Esophagus muscularis mucosa (tissue), 4 donors: ENCODE results near the gene POLD4. TPM values are rescaled to one million over a fixed set of nuclear protein-coding genes. Genes with fewer than 3 reads are reported as not detected.
A peak's percentile ranks its signal among the peaks of the same experiment; 100 is the strongest.

ENCODE experiments used
- DNase-seq: peaks from one replicate; pipeline ENCODE4 v3.0.0-alpha.2; 2017; ENCODE audit errors: extremely low spot score
- H3K27ac ChIP-seq, 4 donors: fragments of 200-600 bp; sonication (generic); replicated peaks in 1 of 4; 1 replicate in 3 of 4; 2 replicates in 1 of 4; pipeline ENCODE4 v1.5.1; 2016 to 2019; ENCODE audit warnings: mild to moderate bottlenecking in 1 of 4
- H3K27me3 ChIP-seq, 4 donors: fragments of 200-600 bp; sonication (generic); one replicate each; pipeline versions ENCODE4 v1.5.1 to v1.6.0; 2016 to 2019
- H3K36me3 ChIP-seq, 4 donors: fragments of 200-600 bp; sonication (generic); one replicate each; pipeline ENCODE4 v1.5.1; 2016 to 2019
- H3K4me1 ChIP-seq, 4 donors: fragments of 200-600 bp; sonication (generic); one replicate each; pipeline ENCODE4 v1.5.1; 2016 to 2019
- H3K4me3 ChIP-seq, 4 donors: fragments of 200-600 bp; sonication (generic); 1 replicate in 2 of 4; 2 replicates in 2 of 4; pipeline ENCODE4 v1.5.1; 2016 to 2019; ENCODE audit warnings: mild to moderate bottlenecking in 4 of 4, moderate library complexity in 1 of 4
- H3K9me3 ChIP-seq, 4 donors: fragments of 200-600 bp; sonication (generic); 1 replicate in 3 of 4; 2 replicates in 1 of 4; pipeline ENCODE4 v1.5.1; 2016 to 2019
- CTCF ChIP-seq, 3 experiments: fragments of 200-600 bp in 2 of 3; fragments of 450-650 bp in 1 of 3; sonication (generic) in 2 of 3; IDR thresholded peaks; one replicate each; pipeline ENCODE4 v1.5.1; 2017 to 2019; ENCODE audit warnings: antibody characterized with exemption in 3 of 3, mild to moderate bottlenecking in 2 of 3, moderate library complexity in 1 of 3
- EP300 ChIP-seq: sonication (generic); formaldehyde crosslinking; IDR thresholded peaks from one replicate; pipeline ENCODE4 v1.6.1; 2017; ENCODE audit warnings: antibody characterized with exemption
- POLR2A ChIP-seq: fragments of 450-650 bp; IDR thresholded peaks from one replicate; pipeline ENCODE4 v1.6.1; 2017; ENCODE audit warnings: antibody characterized with exemption, moderate library complexity, mild to moderate bottlenecking, low read depth
- POLR2AphosphoS5 ChIP-seq, 2 donors: sonication (generic); formaldehyde crosslinking; IDR thresholded peaks; one replicate each; pipeline ENCODE4 v1.6.1; 2017; ENCODE audit warnings: antibody characterized with exemption in 2 of 2
- WGBS: methylation state at CpG from one replicate; pipeline ENCODE4 v1.1.5; 2018; 5-methylcytosine and 5-hydroxymethylcytosine counted together
- intact Hi-C: fragments of 100-400 bp; cut with DNase I; formaldehyde crosslinking; loops from one replicate; pipeline ENCODE4 v1.15.1; 2023
- small RNA-seq, 3 donors: library from RNA; depleted of rRNA; stranded (forward); fragments of <200 nt; gene quantifications; one replicate each; pipeline ENCODE3, GENCODE V24; 2016
- total RNA-seq, 4 donors: library from RNA; depleted of rRNA; stranded (reverse); fragments of >200 nt; gene quantifications; one replicate each; pipeline versions ENCODE4 v1.1.0 to v1.2.1, GENCODE V29; 2016

POLD4 gene
- total RNA-seq, 4 donors from 2014 or later: 77.2 to 106 (median 83.1) TPM

DNA sequence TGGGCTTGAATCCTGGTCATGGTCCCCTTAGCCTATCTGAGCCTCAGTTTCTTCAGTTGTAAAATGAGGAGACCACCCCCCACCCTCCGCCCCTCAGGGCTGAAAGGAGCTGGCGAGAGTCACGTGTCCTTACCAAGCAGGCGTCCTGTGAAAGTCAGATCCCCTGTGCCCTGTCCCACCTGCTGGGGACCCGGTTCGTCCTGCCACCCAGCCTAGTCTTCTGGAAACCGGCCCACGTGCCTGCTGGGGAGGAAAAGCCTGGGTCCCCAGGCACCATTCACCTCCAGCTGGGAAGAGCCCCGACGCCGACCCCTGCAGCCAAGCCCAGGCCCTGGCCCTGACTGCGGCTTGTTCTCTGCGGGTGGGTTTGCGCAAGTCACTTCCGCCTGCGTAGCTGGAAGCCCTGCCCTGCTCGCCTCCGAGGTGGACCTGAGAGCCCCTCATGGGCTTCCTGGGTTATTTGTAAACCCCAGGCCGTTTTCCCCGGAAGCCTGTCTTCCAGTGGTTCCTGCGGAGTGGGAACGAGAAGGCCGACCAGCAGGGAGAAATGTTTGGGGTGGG, 50.7 kb downstream of the POLD4 start:
- no CpG with 5 or more reads among the region's 23 CpGs for WGBS
- peaks cover 28 to 51% (median 40%) of the 10 kb centered on the region in 4 donors for H3K36me3 ChIP-seq
- intact Hi-C loops: no loop called here

GRCh38 chr11:67301951-67302516, 51.3 kb downstream of the POLD4 start:
- intact Hi-C loops: no loop called here
- H3K36me3 ChIP-seq: peaks cover 28 to 48% (median 40%) of the 10 kb centered on the region in 4 donors
- H3K4me3 ChIP-seq: peak overlapping the region in 3 of 4 donors; percentile 79 to 97 (median 91)
- H3K27ac ChIP-seq: peak overlapping the region; percentile 74 to 82 (median 76)
- peaks cover 24 to 42% (median 39%) of the 10 kb centered on the region in 4 donors for H3K4me1 ChIP-seq
- H3K9me3 ChIP-seq: no peaks in the 10 kb centered on the region
- no peak for TF ChIP-seq EP300
- TF ChIP-seq POLR2AphosphoS5 (IDR thresholded peaks at IDR 0.05): no peak
- no peak for TF ChIP-seq CTCF (IDR thresholded peaks at IDR 0.05)
- no peak for TF ChIP-seq POLR2A
- H3K27me3 ChIP-seq: no peaks in the 10 kb centered on the region
- DNase-seq: no peak
- WGBS: 68% methylated on average over 12 of the region's 15 CpGs

More for the DNA sequence above, 50.7 kb downstream of the POLD4 start:
- no peak for TF ChIP-seq CTCF (IDR thresholded peaks at IDR 0.05)
- no peak for TF ChIP-seq EP300
- TF ChIP-seq POLR2AphosphoS5 (IDR thresholded peaks at IDR 0.05): no peak
- TF ChIP-seq POLR2A: no peak
- Histone ChIP-seq H3K4me1 (peaks cover 24 to 42% (median 39%) of the 10 kb centered on the region in 4 donors), H3K4me3 (peak overlapping the region; percentile 79 to 97 (median 88)), H3K27me3 (no peaks in the 10 kb centered on the region), H3K27ac (peak overlapping the region; percentile 74 to 82 (median 76)), H3K9me3 (no peaks in the 10 kb centered on the region)
- no peak for DNase-seq

DNA sequence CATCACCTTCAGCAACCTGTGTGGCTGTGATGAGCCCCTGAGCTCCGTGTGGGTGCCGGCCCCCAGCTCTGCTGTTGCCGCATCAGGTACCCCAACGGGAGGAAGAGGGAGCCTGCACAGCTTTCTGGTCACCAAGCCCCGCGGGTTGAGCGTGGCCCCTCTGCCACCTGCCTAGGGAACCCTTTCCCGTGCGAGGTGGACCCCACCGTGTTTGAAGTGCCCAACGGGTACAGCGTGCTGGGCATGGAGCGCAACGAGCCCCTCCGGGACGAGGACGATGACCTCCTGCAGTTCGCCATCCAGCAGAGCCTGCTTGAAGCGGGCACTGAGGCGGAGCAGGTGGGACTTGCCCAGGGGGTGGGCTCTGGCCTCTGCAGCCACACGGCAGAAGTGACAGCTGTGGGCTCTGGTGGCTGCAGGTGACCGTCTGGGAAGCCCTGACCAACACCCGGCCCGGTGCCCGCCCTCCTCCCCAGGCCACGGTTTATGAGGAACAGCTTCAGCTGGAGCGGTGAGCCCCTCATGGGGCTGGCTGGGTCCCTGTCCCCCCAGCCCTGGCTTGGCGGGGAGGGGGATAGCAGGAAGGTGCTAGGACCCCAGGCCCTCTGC, 51.9 kb downstream of the POLD4 start:
- Histone ChIP-seq H3K9me3 (no peaks in the 10 kb centered on the region), H3K27ac (no peak overlapping the region), H3K4me3 (peak overlapping the region in 1 of 4 donors; percentile 79), H3K36me3 (peaks cover 28 to 54% (median 40%) of the 10 kb centered on the region in 4 donors), H3K27me3 (no peaks in the 10 kb centered on the region), H3K4me1 (peaks cover 24 to 42% (median 39%) of the 10 kb centered on the region in 4 donors)
- 90% methylated on average over 2 of the region's 28 CpGs for WGBS
- intact Hi-C loops: no loop called here
- no peak for TF ChIP-seq CTCF (IDR thresholded peaks at IDR 0.05)
- TF ChIP-seq EP300: no peak
- no peak for TF ChIP-seq POLR2A
- no peak for TF ChIP-seq POLR2AphosphoS5 (IDR thresholded peaks at IDR 0.05)
- no peak for DNase-seq

Small RNA genes within 50 kb of the gene (small RNA-seq; reads per million reads assigned to genes)
- gene RN7SKP239 (0 reads per million in 3 donors), gene RNU6-1238P (0 reads per million in 3 donors)

Other genes with a start within 250 kb of the POLD4 start
- gene KDM2A, start 234.3 kb downstream of the POLD4 start, total RNA-seq: 10 to 100 TPM; 44.9 to 69.5 (median 51.4) TPM
- 10 to 100 TPM; 46.9 to 68.8 (median 59.5) TPM for gene GRK2, start 87.1 kb downstream of the POLD4 start, total RNA-seq
- gene ANKRD13D, start 64.2 kb downstream of the POLD4 start, total RNA-seq: 10 to 100 TPM; 27.7 to 53.0 (median 39.5) TPM
- 10 to 100 TPM; 28.2 to 51.5 (median 44.0) TPM for gene SSH3, start 50.0 kb downstream of the POLD4 start, total RNA-seq
- gene CLCF1, start 20.1 kb upstream of the POLD4 start, total RNA-seq: 10 to 100 TPM in 3 of 4 donors, 1 to 10 TPM in 1; 8.3 to 28.3 (median 11.8) TPM
- 10 to 100 TPM; 10.7 to 16.7 (median 12.7) TPM for gene RAD9A, start 38.4 kb upstream of the POLD4 start, total RNA-seq
- 10 to 100 TPM; 56.9 to 87.3 (median 78.7) TPM for gene PPP1CA, start 48.3 kb upstream of the POLD4 start, total RNA-seq
- 1 to 10 TPM in 3 of 4 donors, under 1 TPM in 1; 0.57 to 2.8 (median 1.2) TPM for gene TBC1D10C, start 50.5 kb upstream of the POLD4 start, total RNA-seq
- gene CARNS1, start 62.1 kb upstream of the POLD4 start, total RNA-seq: 1 to 10 TPM in 2 of 4 donors, under 1 TPM in 2; 0.83 to 1.9 (median 1.2) TPM
- 10 to 100 TPM; 34.0 to 51.0 (median 48.0) TPM for gene RPS6KB2, start 74.9 kb upstream of the POLD4 start, total RNA-seq
- gene PTPRCAP, start 84.1 kb upstream of the POLD4 start, total RNA-seq: 1 to 10 TPM; 2.4 to 8.9 (median 3.6) TPM
- gene CORO1B, start 89.9 kb upstream of the POLD4 start, total RNA-seq: 10 to 100 TPM; 48.6 to 87.1 (median 70.7) TPM
- gene GPR152, start 99.2 kb upstream of the POLD4 start, total RNA-seq: not detected
- gene CABP4, start 101.8 kb upstream of the POLD4 start, total RNA-seq: 1 to 10 TPM in 2 of 4 donors, under 1 TPM in 2; 0.50 to 2.9 (median 1.5) TPM
- 10 to 100 TPM; 36.1 to 48.7 (median 46.2) TPM for gene TMEM134, start 115.7 kb upstream of the POLD4 start, total RNA-seq
- gene AIP, start 129.5 kb upstream of the POLD4 start, total RNA-seq: 100 to 1,000 TPM in 3 of 4 donors, 10 to 100 TPM in 1; 68.1 to 121 (median 108) TPM
- gene PITPNM1, start 151.8 kb upstream of the POLD4 start, total RNA-seq: 10 to 100 TPM; 11.6 to 23.6 (median 15.3) TPM
- 100 to 1,000 TPM in 1 of 4 donors, 10 to 100 TPM in 3; 61.0 to 111 (median 67.8) TPM for gene CDK2AP2, start 154.6 kb upstream of the POLD4 start, total RNA-seq
- gene CABP2, start 169.9 kb upstream of the POLD4 start, total RNA-seq: not detected
- gene GSTP1, start 230.3 kb upstream of the POLD4 start, total RNA-seq: 100 to 1,000 TPM; 469 to 810 (median 596) TPM